ENCODE results near the gene PSMC2.

DNA sequence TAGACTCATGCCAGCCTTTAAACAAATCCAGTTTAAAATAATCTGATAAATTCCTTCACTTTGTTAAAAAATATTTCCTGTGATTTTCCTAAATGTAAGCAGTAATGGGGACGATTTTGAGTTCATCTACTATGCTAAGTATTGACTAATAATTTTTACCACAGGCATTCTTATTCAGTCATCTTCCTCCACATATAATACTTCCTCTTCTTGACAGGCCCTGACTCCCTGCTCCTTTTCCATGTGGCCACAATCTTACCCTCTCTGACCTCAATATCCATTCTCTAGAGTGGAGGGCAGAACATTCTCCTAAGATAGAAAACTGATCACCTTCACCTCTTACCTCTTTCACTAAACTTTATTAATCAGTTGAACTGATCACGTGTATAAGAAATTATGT, 10.7 kb upstream of the PSMC2 start:
- TF ChIP-seq EZH2 (IDR thresholded peaks at IDR 0.05) (no peak), POLR2AphosphoS5 (IDR thresholded peaks at IDR 0.05; ENCODE audit: borderline replicate concordance, low read depth, low read length) (no peak)
